KOPT-K1 (cell line): ENCODE results near the gene MYBPH.

ENCODE experiments used
- H3K27ac ChIP-seq: fragments of 200-600 bp; sonication (generic); 2 replicates; pipeline ENCODE4 v1.5.1; 2016; ENCODE audit warnings: antibody characterized with exemption, mild to moderate bottlenecking, low read depth, low read length; ENCODE audit not compliant: poor library complexity, severe bottlenecking
- H3K36me3 ChIP-seq: fragments of 200-600 bp; sonication (generic); 2 replicates; pipeline ENCODE4 v1.5.1; 2017; ENCODE audit warnings: antibody characterized with exemption, mild to moderate bottlenecking, low read length, moderate library complexity; ENCODE audit not compliant: insufficient read depth
- H3K9me3 ChIP-seq: fragments of 200-600 bp; sonication (generic); 2 replicates; pipeline ENCODE4 v1.5.1; 2017; ENCODE audit warnings: antibody characterized with exemption, low read length, mild to moderate bottlenecking; ENCODE audit not compliant: insufficient read depth, poor library complexity, severe bottlenecking

Gene MYBPH

DNA sequence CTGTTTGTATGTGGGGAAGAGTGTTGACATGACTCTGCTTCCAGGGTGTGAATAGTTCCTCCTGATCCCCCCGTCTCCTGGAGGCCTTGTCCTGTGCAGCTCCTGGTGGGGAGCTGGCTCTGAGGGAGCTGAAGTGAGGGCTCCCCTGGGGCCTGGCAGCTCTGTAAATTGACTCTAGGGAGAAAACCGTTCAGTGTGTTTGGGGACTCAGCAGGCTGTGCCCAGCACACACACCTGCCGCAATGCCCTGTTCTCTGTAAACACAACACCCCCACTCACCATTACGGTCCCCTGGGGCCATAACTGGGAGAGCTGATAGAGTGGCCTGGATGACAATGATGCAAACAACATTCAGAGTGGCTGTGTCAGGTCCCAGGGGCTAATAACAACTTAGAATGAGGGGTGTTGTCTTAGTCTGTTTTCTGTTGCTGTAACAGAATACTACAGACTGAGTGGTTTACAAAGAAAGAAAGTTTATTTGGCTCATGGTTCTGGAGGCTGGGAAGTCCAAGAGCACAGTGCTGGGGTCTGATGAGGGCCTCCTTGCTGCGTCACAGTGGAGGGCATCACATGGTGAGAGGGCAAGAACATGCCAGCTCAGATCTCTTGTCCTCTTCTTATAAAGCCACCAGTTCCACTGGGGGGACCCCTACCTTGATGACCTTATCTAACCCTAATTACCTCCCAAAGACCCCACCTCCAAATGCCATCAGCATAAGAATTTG is 32.8 kb downstream of the MYBPH start:
- Histone ChIP-seq H3K36me3 (no peaks in the 10 kb centered on the region), H3K9me3 (no peaks in the 10 kb centered on the region), H3K27ac (no peak overlapping the region)

DNA sequence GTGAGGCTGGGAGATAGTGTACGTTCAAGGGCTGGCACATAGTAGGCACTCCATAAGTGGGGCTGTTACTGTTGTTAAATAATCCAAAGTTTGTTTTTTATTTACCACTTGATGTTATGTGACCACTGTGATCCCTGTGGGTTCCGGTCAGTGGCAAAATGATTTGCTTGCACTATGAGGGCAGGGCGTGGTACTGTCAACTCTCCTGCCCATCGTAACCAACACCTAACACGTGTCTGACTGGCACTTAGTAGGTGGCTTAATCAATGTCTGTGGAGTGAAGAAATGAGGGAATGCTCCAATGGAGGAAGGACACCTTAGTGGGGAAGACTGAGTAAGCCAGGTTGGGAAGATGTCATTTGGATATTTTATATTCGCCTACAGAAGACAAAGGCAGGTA is 33.5 kb downstream of the MYBPH start:
- H3K36me3 ChIP-seq = no peaks in the 10 kb centered on the region
- H3K9me3 ChIP-seq = no peaks in the 10 kb centered on the region
- no peak overlapping the region for H3K27ac ChIP-seq

GRCh38 chr1:203140743-203141520 is 34.7 kb downstream of the MYBPH start:
- Histone ChIP-seq H3K9me3 (no peaks in the 10 kb centered on the region), H3K36me3 (no peaks in the 10 kb centered on the region), H3K27ac (no peak overlapping the region)

DNA sequence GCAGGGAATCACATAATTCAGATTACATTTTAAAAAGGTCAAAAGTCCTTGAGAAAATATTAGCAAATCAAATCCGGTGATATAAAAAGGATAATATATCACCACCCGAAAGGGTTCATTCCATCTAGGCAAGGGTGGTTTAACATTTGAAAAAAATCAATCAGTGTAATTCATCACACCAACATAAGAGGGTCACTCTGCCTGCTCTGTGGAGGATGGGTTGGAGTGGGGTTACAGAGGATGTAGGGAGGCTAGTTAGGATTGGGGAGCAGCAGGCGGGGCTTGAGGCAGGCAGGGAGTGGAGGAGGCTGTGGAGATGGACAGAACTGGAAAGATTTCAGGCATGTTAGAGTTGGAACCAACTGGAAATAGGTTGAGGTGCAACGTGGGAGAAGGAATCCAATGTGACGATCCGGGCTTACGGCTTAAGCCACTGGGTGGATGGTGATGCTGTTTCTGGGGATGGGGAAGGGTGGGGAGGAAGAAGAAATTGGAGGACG is 35.6 kb downstream of the MYBPH start:
- no peaks in the 10 kb centered on the region for H3K9me3 ChIP-seq
- no peaks in the 10 kb centered on the region for H3K36me3 ChIP-seq
- H3K27ac ChIP-seq = no peak overlapping the region

- Histone ChIP-seq H3K36me3 (no peaks in the 10 kb centered on the region), H3K27ac (no peak overlapping the region), H3K9me3 (no peaks in the 10 kb centered on the region)
These were observed 37.6 kb downstream of the MYBPH start for GRCh38 chr1:203138066-203138465.

DNA sequence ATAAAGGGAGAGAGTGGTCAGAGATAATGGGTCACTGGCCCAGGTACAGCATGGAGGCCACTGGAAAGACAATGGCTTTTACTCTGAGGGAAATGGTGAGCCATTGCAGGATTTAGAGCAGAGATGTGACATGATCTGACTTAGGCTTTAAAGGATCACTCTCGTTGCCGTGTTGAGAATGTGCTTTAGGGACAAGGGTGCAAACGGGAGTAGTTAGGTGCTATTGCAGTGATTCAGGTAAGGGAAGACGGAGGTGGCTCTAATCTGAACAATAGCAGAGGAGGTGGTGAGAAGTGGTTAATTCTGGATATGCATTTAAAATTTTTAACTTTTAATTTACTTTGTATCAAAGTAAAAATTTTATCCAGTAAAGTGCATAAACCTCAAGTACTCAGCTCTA is 38.3 kb downstream of the MYBPH start:
- Histone ChIP-seq H3K36me3 (no peaks in the 10 kb centered on the region), H3K27ac (no peak overlapping the region)

DNA sequence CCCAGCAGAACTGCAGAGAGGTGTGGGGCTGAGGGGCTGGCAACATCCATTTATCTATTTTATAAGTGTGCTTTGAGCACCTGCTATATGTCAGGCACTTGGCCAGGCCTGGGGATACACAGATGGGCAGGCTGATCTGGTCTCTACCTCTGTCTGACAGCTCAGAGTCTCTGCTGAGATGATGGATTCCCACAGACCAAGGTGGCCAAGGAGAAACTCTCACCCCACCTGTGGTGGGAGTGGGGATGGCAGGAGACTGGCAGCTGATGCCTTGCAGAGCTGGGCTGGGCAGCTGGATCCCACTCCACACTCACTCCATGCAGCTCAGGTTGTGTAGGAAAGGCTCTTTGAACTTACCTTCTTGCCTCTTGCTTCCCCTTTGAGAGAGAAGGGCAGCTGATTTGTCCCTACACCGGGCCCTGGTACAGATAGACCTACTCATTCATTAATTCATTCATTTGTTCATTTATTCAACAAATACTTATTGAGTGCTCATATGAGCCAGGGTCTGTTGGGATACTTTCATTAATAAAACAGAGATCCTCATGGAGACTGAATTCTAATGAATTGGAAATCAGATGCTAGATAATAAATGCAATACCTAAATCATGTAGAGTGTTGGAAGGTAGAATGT is 39.1 kb downstream of the MYBPH start:
- Histone ChIP-seq H3K27ac (no peak overlapping the region), H3K9me3 (no peaks in the 10 kb centered on the region), H3K36me3 (no peaks in the 10 kb centered on the region)

More for the DNA sequence above, 38.3 kb downstream of the MYBPH start:
- no peaks in the 10 kb centered on the region for H3K9me3 ChIP-seq

DNA sequence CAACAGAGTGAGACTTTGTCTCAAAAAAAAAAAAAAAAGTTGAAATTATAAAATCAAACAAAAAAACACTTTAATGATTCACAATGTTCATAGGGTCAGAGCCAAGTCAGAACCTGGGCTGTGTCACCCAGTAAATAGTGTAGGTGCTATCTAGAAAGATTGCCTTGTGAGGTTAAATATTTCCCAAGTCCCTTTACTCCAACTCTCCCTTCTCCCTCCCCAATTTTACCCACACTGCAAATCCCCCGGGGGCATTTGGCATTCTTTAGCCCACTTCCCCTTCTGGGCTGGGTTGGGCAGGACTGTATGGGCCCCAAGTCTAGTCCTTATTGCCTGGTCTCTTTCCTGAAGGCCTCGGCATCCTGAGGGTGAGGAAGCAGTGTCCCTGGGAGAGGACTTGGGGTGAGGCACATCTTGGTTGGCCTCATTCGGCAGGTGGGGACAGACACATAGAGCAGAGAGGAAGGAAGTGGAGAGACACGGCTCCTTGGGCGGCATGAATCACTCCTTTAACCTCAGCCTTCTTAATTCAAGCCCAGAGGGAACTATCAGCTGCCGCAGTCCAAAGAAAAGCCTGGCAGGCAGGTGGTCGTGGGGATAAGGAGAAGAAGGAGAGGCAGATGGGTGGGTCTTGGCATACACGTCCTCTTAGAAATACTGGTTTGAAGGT is 39.9 kb downstream of the MYBPH start:
- no peak overlapping the region for H3K27ac ChIP-seq
- no peaks in the 10 kb centered on the region for H3K9me3 ChIP-seq
- no peaks in the 10 kb centered on the region for H3K36me3 ChIP-seq

- H3K27ac ChIP-seq = no peak overlapping the region
- H3K9me3 ChIP-seq = no peaks in the 10 kb centered on the region
- H3K36me3 ChIP-seq = no peaks in the 10 kb centered on the region
These were observed 41.5 kb downstream of the MYBPH start for GRCh38 chr1:203133970-203134725.

DNA sequence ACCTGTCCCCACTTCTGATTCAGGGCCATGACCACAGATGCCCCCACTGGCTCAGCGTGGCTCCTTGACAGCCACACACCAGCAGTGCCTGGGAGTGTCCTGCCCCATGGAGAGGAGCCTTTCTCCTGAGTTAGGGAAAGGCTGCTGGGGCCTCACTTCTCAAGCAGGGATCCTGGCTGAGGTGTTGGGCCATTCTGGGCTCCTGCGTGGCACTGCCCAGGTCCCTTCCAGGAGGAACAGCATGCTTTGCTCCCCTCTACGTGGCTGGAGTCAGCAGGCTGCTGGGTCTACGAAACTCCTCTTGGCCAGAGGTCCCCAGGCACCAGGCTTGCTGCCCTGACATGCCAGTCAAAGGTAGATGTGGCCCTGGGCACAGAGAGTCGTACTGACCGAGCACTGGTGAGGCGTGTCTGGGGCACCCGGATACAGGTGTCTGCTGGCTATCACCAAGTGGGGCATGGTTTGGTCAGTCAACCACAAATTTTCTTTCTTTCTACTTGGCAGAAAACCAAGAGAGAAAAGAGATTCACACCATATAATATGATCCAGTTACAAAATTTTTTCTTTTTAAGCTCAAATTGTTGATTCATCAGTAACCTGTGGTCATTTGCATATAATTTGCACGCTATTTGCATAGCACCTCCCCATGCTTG is 44.0 kb downstream of the MYBPH start:
- no peaks in the 10 kb centered on the region for H3K36me3 ChIP-seq
- H3K9me3 ChIP-seq = no peaks in the 10 kb centered on the region
- no peak overlapping the region for H3K27ac ChIP-seq

DNA sequence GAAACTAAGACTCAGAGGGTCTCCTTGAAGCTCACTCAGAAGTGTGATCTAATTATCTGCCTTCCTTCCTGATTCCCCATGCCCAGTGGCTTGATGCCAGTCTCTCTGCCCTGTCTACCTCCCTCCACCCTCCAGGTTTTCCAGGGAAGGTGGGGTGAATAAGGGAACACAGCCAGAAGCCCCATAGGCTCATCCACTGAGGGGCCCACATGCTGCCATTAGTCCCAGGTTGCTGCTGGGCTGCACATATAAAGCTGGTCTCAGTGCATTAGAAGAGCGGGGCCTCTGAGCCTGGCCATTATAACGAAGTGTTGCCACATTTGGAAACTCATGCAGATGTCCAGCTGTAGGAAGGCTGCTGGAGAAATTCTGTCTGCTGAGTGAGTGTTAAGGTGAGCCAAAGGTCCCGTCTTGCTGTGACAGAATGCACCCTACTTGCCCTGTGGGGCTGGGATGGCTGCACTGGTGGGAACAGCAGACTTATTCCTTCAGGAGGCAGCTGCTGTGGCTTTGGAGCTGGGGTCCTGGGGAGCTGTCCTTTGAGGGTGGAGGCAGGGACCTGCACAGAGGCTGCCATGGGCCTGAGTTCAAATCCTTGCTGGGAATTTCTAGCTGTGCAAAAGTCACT is 45.2 kb downstream of the MYBPH start:
- no peak overlapping the region for H3K27ac ChIP-seq
- H3K36me3 ChIP-seq = no peaks in the 10 kb centered on the region
- H3K9me3 ChIP-seq = no peaks in the 10 kb centered on the region

- Histone ChIP-seq H3K36me3 (no peaks in the 10 kb centered on the region), H3K9me3 (no peaks in the 10 kb centered on the region), H3K27ac (no peak overlapping the region)
These were observed 46.0 kb downstream of the MYBPH start for GRCh38 chr1:203129501-203130231.
